ENCODE data around the gene DCLK1.

- TF ChIP-seq CTCF (IDR thresholded peaks at IDR 0.05 in 4 of 5, conservative IDR thresholded peaks at IDR 0.05 in 1 of 5) (no peak), POLR2A (IDR thresholded peaks at IDR 0.05) (no peak)
Observed at GRCh38 chr13:35906636-35907035, 224.5 kb downstream of the DCLK1 start.

Data from gastrocnemius medialis (tissue), 4 donors.